Endometrial microvascular endothelial cells (primary cell): Measurements from ENCODE around the gene TK1. TPM values are rescaled to one million over a fixed set of nuclear protein-coding genes. Genes with fewer than 3 reads are reported as not detected.

Experiments
- in situ Hi-C: cut with HindIII; loops from 2 replicates; pipeline ENCODE4 v1.10.0; 2017; ENCODE audit warnings: low sequenced_read_pairs, low pct_unique_long_range_greater_than_20kb; ENCODE audit errors: inconsistent ontology term
- total RNA-seq: library from RNA; depleted of rRNA; stranded (reverse); fragments of >200 nt; gene quantifications from one replicate; pipeline ENCODE4 v1.2.3, GENCODE V29; 2015; ENCODE audit errors: inconsistent ontology term

Gene TK1
- total RNA-seq, 1 donor from 2014 or later = 139 TPM

- in situ Hi-C loops = no loop called here
These were observed 37.6 kb upstream of the TK1 start for GRCh38 chr17:78224231-78225087.

GRCh38 chr17:78223765-78224164 lies 36.9 kb upstream of the TK1 start:
- in situ Hi-C loops = no loop called here

GRCh38 chr17:78223061-78223460 lies 36.2 kb upstream of the TK1 start:
- in situ Hi-C loops = no loop called here

- in situ Hi-C loops = no loop called here
These were observed 32.7 kb upstream of the TK1 start for GRCh38 chr17:78219396-78220150.

- in situ Hi-C loops = no loop called here
These were observed 27.8 kb upstream of the TK1 start for GRCh38 chr17:78214706-78215061.

- in situ Hi-C loops = no loop called here
These were observed 27.3 kb upstream of the TK1 start, which contains the start of gene BIRC5 for GRCh38 chr17:78214016-78214705. Gene BIRC5 (plus strand): TSS chr17:78214253. CDS start chr17:78214317, 64 bp downstream.

- in situ Hi-C loops = no loop called here
These were observed 24.2 kb upstream of the TK1 start for GRCh38 chr17:78211032-78211431.

- in situ Hi-C loops = no loop called here
These were observed 23.3 kb upstream of the TK1 start for GRCh38 chr17:78210111-78210510.

GRCh38 chr17:78208486-78208885 lies 21.6 kb upstream of the TK1 start:
- in situ Hi-C loops = no loop called here

- in situ Hi-C loops = no loop called here
These were observed 19.4 kb upstream of the TK1 start for GRCh38 chr17:78206298-78206697.

GRCh38 chr17:78205124-78205775 lies 18.4 kb upstream of the TK1 start:
- in situ Hi-C loops = no loop called here

- in situ Hi-C loops = no loop called here
These were observed 17.7 kb upstream of the TK1 start for GRCh38 chr17:78204387-78205123.

GRCh38 chr17:78202666-78203065 lies 15.8 kb upstream of the TK1 start:
- in situ Hi-C loops = no loop called here

GRCh38 chr17:78200451-78200850 lies 13.6 kb upstream of the TK1 start:
- in situ Hi-C loops = no loop called here

- in situ Hi-C loops = no loop called here
These were observed 10.4 kb upstream of the TK1 start for GRCh38 chr17:78197147-78197832.

GRCh38 chr17:78196716-78197115 lies 9.9 kb upstream of the TK1 start:
- in situ Hi-C loops = no loop called here

- in situ Hi-C loops = no loop called here
These were observed 716 bp downstream of the TK1 start for GRCh38 chr17:78185981-78186691.
